GM19043 (cell line): Measurements from ENCODE around the gene RASSF3.

ENCODE experiments used
- ATAC-seq: cut with Tn5 transposase; IDR thresholded peaks from one replicate; pipeline ENCODE4 v1.9.1; 2021; ENCODE audit warnings: low read depth; ENCODE audit not compliant: unreplicated experiment

RASSF3 gene

DNA sequence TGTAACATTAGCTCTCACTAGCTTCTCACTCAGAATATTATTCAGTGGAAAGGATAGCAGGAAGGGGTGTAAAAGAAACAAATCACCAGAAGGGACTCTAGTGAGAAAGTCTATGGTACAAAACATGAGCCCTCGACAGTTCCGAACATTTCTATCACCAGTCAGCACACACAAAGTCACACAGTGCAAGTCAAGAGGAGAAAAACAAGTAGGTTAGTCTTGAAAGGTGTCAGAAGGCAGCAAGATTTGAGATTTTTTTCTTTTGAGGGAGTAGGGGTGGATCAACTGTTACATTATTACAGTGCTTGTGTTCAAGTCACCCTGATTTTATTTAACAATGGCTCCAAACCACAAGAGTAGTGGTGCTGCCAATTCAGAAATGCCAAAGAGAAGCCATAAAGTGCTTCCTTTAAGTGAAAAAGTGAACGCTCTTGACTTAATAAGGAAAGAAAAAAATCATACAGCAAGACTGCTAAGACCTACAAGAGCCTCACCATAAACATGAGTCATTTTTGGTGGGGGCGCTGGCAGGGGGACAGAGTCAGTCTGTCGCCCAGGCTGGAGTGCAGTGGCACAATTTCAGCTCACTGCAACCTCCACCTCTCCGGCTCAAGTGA lies 106.7 kb downstream of the RASSF3 start:
- no peak for ATAC-seq

DNA sequence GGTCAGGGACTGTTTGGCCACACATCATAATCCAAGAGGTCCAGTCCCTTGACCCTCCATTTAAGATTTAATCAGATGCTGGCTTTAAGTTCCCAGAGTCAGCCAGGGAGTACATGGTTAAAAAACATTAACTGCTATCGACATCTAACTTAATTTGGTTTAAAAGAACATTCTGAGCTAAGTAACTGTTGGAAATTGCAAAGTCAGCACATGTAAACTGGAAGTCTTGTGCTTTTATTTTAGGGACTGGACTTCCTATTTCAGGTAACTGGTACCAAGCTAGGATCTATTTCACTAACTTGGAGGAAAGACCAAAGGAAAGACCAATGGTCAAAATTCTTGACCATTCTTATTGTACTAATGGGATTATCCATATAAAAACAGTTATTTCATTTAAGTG lies 108.4 kb downstream of the RASSF3 start:
- no peak for ATAC-seq

DNA sequence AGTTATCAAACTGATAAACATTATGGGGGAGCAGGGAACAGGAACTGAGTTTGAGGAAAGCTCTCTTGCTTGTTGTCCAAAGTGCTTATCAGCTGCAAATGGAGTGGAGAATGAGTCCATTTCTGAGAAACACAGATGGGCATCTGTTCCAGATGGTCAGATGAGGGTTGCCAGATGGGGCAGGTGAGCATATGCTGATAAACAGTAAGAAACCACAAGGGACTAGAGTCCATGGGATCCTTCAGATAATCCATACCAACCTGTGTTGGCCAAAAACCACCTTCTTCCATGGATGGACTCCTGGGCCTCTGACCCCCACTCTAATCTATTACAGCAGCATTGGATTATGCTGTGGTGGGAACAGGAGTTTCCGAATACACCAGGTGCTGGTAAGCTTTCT lies 110.6 kb downstream of the RASSF3 start:
- no peak for ATAC-seq

DNA sequence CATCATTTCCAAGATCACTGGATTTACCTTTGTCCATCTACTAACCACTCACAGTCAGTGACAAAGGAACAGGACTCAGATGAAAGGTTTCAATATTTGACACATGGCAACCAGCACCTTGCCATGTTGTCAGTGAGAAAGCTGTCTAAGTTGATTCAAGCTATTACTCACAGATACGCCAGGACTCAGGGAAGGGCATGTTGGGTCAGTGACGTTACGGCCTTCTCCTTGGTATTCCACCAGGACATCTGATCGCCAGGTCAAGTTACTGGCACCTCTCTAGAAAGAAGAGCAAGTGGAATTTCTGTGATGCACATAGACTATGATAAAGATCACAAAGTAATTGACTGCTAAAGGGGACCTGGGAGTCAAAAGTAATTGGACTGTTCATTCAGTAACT lies 112.5 kb downstream of the RASSF3 start:
- no peak for ATAC-seq

DNA sequence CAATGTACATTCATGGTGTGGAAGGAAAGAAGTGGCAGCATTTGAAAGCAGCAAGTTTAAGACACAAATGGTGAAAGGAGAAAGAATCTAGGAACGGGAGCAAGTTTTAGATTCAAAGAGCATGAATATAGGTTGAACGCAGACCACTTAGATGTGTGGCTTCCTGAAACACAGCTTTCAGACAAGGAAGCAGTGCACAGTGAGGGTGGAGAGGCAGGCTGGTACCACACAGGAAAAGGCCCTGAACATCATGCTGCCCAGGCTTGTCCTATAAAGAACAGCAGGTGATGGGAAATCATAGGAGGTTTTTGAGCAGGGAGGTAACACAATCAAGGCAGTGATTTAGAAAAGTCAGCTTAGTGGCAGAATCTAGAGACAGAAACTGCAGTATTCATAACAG lies 113.3 kb downstream of the RASSF3 start:
- no peak for ATAC-seq

DNA sequence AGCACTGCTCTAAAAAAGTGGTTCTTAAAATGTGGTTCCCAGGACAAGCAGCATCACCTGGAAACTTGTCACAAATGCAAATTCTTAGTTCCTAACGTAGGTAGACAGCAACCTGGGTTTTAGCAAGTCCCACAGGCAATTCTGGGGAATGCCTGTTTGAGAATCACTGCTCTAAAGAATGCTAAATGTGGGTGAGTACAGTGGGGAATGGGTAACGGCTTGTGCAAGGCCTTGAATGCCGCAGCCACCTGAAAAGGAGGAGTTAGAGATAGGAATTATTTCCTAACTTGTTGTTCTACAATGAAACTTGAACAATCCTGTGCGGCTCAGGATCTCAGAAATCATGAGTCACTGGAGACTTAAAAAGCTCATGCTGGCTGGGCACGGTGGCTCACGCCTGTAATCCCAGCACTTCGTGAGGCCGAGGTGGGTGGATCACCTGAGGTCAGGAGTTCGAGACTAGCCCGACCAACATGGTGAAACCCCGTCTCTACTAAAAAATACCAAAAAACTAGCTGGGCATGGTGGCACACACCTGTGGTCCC lies 114.0 kb downstream of the RASSF3 start:
- no peak for ATAC-seq

DNA sequence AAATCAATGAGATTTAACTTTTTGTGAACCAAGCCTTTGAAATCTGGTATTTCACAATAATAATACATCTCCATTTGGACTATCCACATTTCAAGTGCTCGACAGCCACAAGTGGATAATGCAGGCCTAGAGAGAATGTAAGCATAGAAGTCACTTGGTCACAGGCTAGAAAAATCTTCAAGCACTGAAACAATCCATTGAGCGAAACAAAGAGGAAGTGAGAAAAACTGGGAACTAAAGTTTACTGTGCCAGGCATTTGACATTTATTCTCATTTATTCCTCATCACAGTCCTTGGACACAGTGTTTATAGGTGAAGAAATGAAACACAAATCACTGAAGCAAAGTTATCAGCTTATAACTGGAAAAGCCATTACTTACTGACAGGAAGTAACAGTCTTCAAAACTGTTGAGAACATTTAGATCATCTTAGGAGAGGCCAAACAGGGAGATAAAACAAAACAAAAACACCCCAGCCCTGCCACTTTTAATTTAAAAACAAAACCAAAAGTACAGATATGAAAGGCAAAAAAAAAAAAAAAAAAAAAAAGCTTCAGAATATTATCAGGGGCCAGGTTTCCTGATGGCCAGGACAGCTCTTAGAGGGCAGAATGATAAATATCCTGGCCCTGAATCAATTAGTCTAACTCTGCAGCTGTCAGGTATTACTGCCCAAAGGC lies 119.8 kb downstream of the RASSF3 start:
- peak; percentile 78 for ATAC-seq

DNA sequence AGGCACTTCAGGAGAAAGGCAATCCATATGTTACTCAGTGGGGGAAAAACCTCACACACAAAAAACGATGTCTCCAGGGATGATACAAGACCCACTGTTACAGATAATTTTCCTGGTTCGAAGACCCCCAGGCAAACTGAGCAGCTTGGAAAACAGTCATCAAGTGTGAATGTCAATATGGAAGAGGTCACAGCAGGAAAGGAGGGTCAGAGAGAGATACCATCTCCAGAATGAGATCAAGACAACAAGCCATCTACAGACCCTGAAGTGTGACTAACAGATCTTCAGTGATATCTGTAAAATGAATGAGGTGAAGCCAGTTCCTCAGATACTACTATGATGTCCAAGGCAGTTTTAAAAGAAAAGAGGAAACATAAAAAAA lies 120.3 kb downstream of the RASSF3 start:
- no peak for ATAC-seq

DNA sequence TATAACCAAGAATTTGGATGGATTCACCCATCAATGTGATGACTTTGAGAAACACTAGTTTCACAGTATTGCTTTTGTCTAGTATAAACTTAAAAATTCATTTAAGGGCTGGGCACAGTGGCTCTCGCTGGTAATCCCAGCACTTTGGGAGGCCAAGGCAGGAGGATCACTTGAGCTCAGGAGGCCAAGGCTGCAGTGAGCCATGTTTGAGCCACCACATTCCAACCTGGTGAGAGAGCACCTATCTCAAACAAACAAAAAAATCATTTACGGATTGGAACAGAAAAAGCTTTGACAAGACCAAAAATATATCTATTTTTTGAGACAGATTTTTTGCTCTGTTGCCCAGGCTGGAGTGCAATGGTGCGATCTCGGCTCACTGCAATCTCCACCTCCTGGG lies 121.4 kb downstream of the RASSF3 start:
- ATAC-seq = no peak

DNA sequence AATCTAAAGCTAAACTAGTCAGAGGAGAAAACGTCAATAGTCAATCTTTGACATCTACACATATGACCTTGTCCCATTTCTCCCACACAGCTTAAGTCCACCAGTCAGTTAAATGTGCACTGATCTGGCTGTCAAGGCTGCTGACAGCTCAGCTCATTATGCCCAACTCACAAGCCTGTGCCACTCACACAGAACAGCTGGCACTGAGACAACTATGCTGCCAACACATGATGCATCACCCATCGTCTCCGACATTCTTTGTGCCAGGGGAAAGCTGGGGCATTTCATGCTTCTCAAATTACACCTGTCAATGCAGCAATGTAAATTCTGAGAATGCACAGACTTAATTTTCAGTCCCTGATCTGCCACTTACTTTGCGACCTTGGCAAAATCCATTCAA lies 123.6 kb downstream of the RASSF3 start:
- ATAC-seq = no peak

DNA sequence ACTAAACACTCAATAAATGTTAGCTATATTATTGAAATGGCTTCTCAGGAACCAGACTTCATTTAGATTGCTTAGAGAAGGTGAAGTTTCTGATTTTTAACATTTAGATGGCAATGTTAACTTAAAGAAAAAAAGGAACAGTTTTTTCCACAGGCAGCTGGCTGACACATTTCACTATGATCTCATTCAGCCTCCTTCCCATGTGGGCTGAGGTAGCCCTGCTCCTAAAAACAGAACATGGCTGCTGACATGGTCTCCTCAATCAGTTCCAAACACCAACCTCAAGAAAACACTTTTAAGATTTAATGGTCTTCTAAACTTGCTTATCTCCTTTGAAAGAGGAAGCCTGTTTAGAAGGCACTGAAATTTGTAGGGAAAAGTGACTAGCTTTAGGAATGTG lies 125.1 kb downstream of the RASSF3 start:
- ATAC-seq = no peak

DNA sequence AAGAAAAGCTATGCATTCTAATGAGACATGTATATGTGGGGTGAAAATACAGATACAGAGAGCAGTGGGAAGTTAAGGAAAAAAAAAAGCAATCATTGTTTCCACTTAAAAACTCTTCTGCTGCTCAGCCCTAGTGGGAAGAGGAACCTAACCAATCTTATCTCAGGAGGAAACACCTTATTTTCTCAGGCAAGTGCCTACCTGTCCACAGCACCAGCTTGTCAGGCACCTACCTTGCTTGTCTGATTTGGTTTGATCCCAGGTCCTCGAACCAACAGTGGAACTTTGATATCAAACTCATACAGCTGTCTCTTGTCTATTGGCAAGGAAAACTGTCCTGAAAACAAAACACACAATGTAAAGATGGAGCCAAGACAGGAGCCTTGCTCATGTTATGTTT lies 126.5 kb downstream of the RASSF3 start:
- no peak for ATAC-seq

DNA sequence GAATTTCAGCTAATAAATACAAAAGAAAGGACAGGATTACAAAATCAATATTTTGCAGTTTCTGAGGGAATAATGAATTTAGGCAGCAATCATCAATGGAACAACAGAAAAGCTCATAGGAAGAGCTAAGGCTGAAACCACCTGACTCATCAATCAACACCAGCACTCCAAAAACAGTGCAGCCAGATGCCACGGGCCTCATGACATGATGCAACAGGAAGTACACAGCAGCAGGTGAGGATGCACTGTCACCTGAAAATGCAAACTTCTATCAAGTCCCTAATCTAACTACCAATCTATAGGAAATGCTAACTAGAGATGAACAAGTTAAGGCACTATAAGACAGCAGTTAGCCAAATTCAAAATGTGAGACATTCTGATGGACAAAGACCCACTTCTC lies 127.2 kb downstream of the RASSF3 start:
- ATAC-seq = no peak

DNA sequence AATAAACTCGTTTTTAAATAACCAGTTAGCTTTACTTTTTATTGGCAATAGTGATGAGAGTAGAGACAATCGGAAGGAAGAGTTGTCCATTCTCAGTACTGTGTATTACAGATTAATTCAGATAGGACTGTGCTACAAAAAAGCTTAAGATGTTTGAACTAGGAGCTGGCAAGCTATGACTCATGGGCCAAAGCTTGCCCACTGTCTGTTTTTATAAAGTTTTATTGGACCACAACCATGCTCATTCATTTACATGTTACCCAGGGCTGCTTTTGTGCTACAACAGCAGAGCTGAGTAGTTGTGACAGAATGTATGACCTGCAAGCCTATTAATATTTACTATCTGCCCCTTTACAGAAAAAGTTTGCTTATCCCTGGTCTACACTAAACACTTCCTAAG lies 129.5 kb downstream of the RASSF3 start:
- no peak for ATAC-seq

DNA sequence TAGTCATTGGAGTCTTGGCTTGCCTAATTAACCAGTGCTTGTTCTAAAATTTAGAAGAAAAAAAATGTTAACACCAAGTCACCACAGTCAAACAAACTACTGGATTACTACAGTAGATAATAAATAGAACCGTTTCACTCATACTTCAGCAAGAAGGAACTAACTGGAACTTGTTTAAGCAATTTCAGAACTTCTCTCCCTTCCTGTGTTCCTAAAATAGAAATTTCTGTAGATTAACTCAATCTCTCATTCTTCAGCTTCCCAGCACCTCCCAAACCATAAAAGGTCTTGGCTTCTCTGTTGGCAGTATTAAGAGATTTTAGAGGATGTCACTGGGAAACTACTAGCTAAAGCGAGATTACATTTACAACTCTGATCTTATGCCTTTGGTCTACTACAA lies 130.4 kb downstream of the RASSF3 start:
- ATAC-seq = no peak

DNA sequence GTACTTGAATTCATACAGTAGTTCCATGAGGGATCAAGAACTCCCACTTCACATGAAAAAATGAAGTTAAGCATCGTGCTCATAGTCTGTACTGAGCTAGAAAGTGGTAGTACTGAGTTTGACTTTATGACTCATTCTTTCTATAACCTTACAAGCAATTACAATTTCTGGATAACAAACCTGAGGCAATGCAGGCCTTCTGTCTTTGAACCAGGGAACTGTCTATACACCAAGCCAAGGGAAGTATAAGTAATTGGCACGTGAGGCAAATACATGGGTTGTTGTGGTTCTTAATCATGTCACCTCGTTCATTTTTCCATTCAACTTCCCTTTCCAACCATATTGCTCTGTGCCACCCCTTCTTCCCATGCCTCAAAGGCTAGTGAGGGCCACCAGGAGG lies 132.1 kb downstream of the RASSF3 start:
- ATAC-seq = no peak

DNA sequence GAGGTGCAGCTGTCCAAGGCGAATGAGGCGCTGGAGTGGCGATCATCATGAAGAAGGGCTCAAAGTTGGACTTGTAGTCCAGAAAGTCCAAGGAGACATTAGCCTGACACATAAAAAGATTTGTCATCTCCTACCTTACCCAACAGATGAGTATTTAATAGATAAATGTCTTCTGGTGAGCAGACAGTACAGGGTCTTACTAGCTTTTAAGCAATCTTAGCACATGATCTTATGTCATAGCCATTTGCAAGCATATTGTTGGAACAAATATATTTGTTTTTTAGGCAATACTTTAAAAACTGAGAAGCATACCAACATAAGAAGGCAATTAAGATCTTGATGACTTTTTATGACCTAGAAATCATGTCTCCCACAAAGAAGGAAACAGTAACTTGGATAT lies 132.9 kb downstream of the RASSF3 start:
- no peak for ATAC-seq

DNA sequence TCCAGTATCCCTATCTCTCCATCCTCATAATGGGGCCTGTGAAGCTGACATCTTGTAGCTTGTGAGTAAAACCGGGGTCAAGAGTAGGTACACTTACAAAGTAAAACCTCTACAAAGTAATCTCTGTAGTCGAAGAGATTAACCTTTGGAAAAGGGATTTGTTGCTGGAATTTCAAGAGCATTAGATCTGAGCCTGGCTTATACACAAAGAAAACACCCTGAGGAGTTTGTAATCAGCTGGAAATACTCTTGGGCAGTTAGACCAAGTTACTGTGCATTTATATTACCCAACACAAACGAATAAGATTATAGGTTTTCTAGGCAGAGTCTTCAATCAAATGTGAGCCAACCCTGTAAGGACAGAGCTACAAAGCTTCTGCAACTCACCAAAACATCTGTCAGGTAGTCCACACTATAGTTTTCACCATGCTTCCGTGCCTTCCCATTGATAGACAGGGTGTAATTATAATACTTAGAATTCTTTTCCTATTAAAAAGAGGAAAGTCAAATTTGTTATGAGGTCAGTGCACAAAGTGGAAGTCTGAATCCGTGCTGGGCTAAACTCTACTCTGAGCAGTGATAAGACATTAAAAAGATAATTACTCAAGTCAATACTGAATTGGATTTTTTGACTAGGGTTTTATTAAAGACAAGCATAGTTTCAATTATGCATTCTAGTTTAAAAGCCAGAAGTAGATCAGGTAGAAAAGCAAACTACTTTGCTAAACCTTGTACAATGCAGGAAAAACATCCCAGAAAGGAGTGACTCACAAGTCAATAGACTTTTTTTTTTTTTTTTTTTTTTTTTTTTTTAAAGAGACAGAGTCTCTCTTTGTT lies 134.3 kb downstream of the RASSF3 start:
- ATAC-seq = no peak

DNA sequence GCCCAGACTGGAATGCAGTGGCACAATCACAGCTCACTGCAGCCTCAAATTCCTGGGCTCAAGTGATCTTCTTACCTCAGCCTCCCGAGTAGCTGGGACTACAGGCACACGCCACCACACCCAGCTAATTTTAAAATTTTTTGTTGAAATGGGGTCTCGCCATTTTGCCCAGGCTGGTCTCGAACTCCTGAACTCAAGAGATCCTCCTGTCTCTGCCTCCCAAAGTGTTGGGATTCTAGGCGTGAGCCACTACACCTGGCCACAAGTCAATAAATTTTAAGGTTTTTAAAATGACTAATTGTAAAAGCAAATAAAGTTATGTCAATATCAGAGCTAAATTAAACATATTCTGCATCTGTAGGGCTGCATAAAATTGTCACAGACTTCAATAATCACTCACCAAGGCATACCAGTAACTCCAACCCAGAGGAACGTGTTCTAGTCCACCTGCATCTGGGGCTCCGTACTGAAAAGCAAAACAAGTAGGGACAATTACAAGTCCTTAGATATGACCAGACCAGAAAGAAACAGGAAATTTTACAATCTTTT lies 135.0 kb downstream of the RASSF3 start:
- no peak for ATAC-seq

DNA sequence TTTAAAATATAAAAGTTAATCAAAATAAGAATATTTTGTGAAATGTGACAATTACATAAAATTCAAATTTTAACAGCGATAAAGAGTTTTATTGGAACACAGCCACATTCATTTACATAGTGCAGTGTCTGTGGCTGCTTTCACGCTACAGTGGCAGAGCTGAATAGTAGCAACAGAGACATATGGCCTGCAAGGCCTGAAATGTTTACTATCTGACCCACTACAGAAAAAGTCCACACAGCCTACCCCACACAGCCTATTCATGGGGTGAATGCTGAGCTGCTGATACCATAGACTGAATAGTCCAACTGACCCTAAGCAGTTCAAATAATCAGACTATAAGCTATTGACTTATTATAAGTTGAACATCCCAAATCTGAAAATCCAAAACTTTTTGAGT lies 135.7 kb downstream of the RASSF3 start:
- no peak for ATAC-seq

DNA sequence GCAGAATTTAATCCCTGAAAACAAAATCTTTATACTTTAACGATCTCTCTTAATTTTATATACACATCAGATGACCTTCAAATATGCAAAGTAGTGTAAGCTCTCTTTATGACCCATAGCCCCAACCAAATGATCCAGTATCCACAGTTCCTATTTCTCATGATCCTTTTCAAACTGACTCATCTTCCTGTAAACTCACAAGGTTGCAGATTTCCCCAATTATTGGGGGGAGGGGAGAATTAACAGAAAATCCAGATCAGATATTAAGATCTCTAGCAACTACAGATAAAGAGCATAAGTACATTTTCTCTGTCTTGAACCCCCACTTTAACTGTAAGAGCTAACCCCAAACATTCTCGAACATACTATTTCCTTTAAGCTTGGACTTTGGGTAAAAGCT lies 136.4 kb downstream of the RASSF3 start:
- no peak for ATAC-seq
